HG02759 (cell line): ENCODE data around the gene ERLIN1.

Experiments used
- ATAC-seq: cut with Tn5 transposase; IDR thresholded peaks from one replicate; pipeline ENCODE4 v1.9.1; 2021; ENCODE audit warnings: mild to moderate bottlenecking, moderate library complexity; ENCODE audit not compliant: unreplicated experiment

ERLIN1 gene

DNA sequence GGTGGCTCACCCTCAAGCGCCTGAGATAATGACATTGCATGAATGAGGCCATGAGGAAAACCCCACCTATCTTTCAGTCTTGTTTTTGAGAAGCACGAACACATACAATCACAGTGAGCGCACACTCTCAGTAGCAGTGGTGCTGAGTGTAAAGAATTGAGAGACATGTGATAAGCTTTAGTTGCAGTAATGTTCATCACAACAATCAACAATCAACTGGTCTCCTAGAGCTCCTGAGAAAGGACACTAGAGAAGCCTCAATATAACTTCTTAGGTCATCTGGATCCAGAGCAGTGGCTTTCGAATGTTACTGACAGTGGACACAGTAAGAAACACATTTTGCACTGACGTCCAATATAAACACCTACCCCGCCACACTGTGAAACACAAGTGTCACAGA lies 12.8 kb downstream of the ERLIN1 start:
- no peak for ATAC-seq

DNA sequence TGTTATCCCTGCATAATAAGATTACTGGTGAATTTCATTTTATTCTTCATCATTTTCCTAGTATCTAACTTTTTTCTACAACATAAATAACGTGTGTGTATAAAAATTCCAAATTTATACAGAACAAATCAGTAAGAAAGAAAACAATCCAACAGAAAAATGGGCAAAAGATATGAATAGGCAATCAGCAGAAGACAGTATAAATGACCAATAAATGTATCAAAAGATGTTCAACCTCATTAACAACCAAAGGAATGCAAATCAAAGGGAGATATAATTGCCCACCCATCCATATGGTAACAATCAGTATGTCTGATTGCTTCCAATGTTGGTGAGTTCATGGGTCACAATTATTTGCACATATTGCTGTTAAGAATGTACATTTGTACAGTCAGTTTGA lies 13.5 kb downstream of the ERLIN1 start:
- ATAC-seq: no peak

DNA sequence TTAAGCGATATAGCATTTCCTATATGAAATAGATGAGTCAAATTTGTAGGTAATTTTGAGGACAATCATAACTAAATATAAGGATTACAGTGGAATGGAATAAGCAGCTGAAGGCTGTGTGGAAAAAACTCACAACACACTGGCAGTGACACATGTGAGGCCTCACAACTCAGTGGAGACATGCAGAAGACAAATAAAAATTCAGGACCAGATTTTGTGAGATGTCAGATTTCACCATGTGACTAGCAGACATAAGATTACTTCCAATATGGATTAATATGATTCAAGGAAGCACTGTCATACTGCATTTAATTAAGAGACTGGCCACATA lies 17.6 kb downstream of the ERLIN1 start:
- no peak for ATAC-seq

DNA sequence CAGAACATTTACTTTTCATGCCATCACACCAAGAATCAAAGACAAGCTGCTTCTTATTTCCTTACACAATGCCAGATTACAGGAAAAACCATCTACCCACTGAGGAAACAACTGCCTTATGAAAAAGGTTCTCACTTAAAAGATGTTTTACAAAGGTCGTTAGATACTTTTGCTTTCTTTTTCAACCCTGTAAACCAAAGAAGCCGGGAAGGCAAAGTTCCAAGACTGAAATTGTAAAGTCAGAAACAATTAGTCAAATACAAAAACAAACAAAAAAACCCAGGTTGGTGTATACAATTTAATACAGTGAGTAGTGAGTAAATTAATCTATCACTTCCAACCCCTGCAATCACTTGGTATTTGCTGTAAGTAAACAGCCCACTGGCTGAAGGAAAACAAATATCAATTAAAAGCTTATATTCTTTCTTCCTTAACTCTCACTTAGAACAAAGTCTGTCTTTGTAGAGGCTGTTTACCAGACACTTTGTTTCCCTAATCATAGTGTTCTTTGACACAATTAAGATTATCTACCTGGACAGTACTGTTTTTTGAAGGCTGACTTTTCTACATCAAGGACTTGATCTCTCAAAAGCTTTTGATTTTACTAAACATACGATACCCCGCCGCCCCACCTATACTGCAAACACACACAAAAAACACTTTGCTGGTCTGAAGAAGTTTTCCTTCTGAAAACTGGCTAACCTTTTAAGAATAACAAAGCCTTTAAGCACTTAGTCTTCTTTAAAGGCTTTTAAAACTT lies 18.1 kb downstream of the ERLIN1 start:
- no peak for ATAC-seq

DNA sequence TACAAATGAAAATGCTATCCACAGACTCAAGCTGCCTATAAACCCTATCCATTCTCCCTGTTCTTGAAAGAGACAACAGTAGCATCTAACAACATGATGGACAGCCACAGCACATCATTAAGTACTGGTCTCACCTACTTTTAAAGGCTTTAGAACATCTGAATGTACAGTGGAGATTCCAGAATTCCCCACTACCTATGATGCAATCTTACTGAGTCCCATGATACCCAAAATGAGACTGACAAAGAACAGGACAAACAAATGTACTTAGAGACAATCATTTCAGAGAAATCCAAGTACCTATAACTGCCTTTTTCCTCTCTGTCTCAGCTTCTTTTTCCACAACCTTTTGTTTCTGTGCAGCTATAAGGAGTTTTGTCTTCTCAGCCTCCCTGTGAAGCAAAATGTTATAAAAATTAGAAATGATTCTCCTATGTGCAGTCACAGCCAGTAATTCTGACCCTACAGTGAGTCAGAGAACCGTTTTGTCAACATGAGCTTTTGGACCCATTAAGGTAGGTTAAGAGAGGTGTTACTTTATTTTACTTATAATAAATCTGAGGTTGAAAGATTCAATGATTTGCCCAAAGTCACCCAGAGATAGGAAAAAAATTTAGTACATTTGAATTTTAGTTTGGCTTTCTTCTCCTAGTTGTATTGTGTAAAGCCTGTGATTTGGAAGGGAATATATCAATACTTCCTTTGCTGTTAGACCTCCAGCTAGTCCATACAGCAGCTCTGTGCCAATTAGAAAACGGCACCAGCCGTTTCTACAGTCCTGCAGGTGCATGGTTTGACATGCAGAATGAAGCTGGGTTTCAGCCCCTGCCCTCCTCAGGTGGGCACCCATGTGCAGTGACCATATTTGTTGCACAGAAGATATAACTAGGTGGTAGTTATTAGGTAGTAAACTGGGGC lies 21.9 kb downstream of the ERLIN1 start:
- no peak for ATAC-seq

DNA sequence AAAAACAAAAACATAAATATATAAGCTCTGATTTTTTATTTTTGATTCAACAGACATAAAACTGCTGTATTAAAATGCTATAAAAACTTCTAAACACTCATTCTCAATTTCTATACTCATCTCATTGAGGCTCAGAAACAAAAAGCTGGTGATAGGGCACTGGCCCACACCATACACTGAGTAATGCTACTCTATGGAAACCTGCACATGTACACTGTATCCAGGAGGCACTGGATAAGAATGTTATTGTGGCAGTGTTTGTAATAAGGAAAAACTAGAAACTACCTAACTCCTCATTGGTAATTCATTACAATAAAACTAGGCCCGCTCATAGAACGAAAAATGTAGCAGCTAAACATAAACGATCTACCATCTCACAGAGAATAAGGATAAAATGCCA lies 23.1 kb downstream of the ERLIN1 start:
- no peak for ATAC-seq

DNA sequence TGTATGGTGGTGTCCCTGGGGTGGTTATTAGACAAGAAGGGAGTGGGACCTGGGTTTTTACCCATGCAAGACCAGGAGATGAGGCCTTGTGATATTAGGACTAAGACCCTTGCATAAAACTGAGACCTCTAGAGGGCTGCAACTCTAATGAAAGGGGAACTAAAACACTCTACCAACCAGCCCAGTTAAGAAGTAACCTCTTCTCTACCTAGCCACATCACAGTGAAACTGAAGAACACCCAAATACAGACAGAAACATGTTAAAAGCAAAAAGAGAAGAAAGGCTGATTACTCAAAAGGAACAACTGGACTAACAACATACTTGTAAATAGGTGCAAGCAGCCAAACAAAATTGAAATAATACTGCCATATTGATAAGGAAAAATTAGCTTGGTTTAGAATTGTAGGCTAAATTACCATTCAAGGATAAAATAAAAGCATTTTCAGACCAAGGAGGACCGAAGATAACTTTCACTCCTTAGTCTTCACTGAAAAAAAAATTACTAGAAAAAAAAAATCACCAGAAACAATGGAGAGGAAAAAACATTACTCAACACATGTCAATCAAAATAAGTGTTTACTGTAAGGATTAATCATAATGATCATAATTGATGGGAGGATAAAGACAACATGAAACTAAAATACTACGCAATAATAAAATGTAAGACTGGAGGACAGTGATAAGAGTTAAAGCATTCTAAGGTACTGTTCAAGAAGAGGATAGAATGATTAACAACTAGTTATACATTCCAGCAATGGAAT lies 27.6 kb downstream of the ERLIN1 start:
- ATAC-seq: peak; percentile 96

DNA sequence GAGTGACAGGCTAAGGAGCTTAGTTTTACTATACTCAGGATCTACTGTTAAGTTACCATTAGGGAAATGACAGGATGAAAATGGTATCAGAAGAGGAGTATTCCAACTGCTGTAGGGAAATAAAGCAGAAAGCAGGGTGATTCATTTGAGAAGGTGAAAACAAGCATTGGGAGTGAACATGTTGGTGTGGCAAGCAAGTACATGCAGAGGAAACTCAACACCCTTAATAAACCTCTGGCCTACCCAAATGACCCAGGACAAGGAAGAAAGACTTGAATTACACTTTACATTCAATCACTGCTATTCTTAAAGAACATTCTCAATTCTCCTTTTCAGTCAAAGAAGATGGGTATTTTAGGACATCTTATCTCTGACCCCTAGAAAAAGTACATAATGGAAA lies 28.7 kb downstream of the ERLIN1 start:
- no peak for ATAC-seq

DNA sequence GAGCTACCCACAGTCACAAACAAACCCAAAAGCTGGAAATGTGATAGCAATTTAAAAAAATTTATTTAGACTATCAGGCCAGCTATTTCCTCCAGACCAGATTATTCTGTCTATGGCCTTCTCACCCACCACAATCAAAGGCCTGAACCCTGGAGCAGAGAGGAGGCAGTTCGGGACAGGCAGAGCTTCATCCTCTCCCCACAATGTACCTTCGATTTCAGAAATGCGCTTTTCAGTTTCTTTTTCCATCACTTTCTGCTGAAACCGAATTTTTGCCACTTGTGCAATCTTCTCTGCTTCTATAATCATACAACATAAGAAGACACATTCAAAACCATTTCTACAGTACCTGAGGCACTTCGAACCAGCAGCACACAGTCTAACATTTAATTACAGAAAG lies 29.9 kb downstream of the ERLIN1 start:
- no peak for ATAC-seq

DNA sequence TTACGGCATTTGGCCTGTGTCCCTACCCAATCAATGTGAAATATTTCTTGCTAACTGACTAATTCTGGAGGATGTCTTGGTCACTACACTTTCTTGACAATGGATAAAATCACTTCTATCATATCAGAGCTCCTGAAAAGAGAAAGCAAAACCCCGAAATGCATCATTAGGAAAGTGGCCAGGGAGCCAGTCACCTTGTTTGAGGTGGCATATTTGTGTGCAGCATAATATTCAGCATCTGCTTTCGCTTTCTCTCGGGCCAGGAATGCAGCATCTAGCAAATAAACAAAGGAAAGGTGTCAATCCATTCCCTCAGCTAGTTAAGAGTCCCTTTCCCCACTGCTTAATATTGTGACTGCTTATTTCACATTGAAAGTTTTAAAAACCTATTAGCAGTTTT lies 31.2 kb downstream of the ERLIN1 start:
- ATAC-seq: no peak

DNA sequence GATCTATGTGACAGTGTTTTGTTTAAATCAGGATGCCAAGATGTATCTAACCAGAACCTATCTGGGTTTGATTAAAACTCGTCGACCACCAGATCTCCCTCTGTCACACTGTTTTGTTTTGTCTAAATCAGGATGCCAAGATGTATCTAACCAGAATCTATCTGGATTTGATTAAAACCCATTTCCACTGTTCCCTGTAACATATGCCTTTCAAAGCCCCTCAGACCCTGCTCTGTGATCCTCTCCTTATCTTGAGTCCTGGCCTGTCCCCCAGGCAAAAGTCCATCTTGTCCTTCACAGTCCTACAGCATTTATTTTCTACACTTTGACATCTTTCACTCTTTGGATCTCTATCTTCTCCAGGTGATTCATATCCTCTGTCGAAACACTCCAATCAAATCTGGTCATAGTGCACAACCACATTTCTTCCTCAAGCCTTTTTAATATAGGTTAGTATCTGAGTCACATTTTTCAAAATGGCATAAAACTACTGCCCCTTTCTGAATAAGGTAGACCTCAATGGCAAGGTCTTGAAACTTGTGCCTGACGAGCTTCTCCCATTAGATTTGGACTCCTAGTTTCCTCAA lies 32.5 kb downstream of the ERLIN1 start:
- ATAC-seq: no peak

DNA sequence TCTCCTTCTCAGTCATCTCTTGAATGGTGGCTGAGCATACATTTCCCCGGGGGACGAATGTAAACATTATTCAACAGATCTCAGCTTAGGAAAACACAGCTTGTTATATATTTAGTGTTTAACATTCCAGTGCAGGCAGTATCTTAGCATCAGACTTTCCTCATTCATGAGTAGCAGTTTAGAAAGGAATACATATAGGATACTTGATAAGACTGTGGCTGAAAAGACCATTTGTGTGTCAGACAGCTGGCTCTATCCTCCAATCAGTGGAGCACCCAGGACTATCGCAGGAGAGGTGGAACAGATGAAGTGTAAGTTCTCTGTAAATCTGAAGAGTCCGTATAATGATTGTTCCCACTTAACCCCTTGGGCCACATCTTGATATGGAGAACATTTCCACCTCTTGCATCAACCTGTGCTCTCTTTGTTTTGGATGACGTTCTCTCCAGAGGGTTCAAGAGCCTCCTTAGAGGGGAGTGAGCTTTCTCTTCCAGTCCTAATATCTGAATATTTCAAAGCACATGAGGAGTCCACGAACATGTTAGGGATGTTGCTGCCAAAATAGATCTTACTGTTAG lies 34.0 kb downstream of the ERLIN1 start:
- ATAC-seq: no peak

DNA sequence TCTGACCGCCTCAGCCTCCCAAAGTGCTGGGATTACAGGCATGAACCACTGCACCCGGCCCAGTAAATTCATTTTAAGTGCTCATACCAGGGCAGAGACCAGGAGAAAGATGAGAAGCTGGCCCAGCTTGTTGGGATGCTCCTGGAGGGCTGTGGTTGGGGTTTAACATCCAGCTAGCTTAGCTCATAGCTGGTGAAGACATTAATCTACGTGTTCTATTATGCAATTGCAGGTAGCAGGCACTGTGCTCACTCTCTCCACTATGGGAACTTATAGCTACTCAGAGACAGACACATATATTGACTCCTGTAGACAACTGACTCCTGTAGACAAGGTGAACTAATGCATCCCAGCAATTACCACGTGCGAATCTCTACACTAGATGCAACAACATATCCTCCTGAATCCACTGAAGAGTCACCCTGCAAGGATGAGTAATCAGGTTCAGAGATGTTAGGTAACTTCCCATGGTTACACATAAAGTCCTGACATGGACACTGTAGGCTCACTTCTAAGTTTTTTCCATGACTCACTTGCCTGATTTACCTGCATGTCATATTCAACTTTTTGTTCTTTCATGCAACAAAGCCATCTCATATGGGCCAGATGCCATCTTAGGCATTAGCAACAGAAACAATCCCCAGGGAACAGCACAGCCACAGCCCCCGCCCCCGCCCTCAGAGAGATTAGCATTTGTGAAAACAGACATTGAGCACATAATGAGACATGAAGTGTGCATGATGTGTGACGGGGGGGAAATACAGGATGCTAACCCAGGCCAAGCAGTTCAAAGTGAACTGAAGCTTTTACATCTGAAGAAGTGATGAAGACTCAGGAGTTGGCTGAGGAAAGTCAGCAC lies 37.2 kb downstream of the ERLIN1 start:
- peak; percentile 73 for ATAC-seq

DNA sequence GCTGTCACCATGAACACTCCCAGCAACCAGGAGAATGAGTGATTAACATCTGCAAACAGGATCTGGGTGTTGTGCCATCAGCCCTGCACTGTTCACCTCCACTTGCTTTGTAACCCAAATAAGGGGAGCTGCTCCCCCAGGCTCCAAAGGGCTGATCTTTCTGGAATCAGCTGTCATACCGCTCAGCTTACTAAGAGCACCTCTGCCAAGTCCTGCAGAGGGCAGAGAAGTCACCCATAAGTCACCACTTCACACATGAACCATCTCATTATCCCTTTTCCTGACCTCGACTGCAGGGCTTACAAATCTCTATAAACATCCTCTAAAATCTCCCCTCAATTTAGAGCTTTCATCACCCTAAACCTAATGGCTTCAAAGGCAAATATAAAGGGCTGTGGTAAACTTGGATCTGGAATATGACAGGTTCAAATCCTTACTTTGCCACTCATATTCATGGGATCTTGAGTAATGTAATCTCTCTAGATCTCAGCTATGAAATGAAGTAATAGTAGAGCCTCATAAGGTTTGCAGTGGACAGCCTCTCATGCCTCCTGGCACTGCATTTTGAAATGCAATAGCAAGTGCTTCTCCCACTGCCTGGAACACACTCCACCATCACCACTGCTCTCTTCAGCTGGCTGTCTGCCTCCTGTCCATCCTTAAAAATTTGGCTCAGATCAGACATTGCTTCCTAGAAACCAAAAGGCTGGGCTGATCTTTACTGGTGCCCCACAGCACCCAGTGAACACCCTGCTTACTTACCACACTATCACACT lies 38.8 kb downstream of the ERLIN1 start:
- ATAC-seq: no peak

DNA sequence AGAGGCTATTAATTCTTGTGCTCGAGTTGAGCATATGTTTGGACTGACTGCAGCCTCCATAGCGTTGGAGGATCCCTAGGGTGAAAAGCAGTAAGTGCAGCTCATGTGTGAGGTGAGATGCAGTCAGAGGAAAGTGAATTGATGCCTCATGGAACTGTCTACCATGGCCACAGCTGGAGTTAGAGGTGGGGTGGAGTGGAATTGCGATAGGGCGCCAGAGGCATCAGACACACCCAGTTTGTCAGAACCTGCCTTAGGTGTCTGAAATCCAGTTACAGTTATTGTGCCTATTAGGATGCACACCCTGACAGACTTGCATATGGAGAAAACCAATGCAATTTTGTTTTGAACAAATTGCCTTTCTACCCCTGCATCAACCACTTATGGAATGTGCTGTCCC lies 39.4 kb downstream of the ERLIN1 start:
- no peak for ATAC-seq

DNA sequence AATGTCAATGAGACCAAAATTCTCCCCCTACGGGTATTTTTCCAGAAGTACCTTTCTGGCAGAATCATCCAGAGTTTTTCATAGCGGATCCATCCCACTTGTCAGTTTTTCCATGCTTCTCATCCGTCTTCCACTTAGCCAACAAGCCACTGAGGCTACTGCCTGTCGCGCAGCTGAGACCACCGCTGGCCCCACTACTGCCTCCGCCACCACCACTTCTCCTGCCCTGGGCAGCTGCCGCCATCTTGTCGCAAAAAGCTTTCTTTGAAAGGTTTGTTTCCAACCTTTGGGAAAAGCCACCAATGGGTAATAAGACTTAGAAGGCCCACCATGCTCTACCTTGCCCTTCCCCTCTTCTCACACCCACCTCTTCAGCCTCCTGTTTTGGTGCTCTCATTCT lies 42.1 kb downstream of the ERLIN1 start:
- ATAC-seq: no peak

DNA sequence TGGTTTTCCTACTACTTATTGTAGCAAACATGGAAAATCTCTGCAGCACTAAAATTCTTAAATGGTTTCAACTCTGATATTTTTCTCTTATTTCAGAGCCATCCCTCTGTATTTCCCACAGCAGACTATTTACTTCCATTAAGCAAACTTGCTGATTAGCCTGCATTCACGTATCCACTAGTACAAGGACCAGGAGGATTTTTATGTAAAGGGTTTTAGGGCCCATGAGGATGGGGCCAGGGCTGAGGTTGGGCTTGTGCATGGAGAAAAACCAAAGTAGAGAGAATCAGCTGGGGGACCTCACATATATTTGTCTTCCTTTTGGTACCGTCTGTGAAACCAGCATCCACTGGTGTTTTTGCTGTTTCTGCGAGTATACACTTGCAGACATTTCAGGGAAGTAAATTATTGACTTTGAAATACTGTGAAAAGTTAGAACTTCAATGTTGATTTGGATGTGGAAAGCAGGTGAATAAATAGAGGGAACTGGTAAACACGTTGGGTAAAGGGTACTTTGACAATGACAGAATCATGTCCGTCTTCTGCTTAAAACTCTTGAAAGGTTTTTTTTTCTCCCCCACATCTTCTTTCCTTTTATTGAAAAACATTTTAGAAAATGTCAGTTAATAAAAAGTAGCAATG lies 44.3 kb downstream of the ERLIN1 start:
- ATAC-seq: no peak

DNA sequence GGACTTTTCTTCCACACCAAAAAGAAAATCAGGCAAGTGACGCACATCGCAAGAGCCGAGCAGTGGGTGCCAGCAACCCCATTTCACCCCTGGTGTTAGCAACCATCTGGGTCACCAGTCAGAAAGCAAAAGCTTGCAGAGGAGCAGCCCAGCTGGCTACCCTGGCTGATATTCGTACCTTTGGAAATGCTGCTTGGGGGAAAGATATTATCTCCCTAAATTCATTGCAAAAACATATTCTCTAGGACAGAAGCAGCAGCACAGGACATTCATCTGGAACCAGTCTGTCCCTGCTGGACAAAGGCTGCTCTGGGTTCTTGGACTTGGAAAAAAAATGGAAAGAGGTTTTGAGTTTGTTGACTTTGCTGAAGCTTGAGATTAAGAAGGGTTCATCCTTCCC lies 45.8 kb downstream of the ERLIN1 start:
- ATAC-seq: no peak
